PC-9 (cell line): Measurements from ENCODE around the gene DNTT. TPM values are rescaled to one million over a fixed set of nuclear protein-coding genes. Genes with fewer than 3 reads are reported as not detected.

Experiments used
- BruUV-seq: library from RNA; stranded (reverse); fragments of 400-500 nt; replicated peaks from 2 replicates; lab custom pipeline; 2021; lab: Mats Ljungman, UMichigan
- CTCF ChIA-PET: fragments of 300-600 bp; sonication (Branson Sonifier 250); formaldehyde crosslinking; loops from one replicate; lab custom pipeline; 2022; ENCODE audit warnings: antibody characterized with exemption; lab: Charles Lee
- POLR2A ChIA-PET: fragments of 300-600 bp; sonication (Branson Sonifier 250); formaldehyde crosslinking; loops from one replicate; lab custom pipeline; 2022; ENCODE audit warnings: antibody characterized with exemption; ENCODE audit not compliant: unreplicated experiment; lab: Charles Lee
- DNase-seq, 2 experiments: peaks; one replicate each; pipeline versions ENCODE4 v3.0.0 to v3.0.0-alpha.2; 2015 to 2022; ENCODE audit warnings: mixed read lengths in 1 of 2
- H2AFZ ChIP-seq: fragments of 200-600 bp; sonication (generic); 2 replicates; pipeline ENCODE4 v1.8.1; 2017; ENCODE audit warnings: antibody characterized with exemption
- H3F3A ChIP-seq: fragments of 200-600 bp; sonication (generic); 2 replicates; pipeline ENCODE4 v1.8.1; 2017; ENCODE audit warnings: antibody characterized with exemption, mild to moderate bottlenecking, low read depth; ENCODE audit not compliant: insufficient read depth
- H3K27ac ChIP-seq: fragments of 200-600 bp; sonication (generic); 2 replicates; pipeline ENCODE4 v1.6.1; 2016; ENCODE audit warnings: mixed run types
- H3K27me3 ChIP-seq: fragments of 200-600 bp; sonication (generic); 2 replicates; pipeline ENCODE4 v1.6.1; 2016; ENCODE audit warnings: low read depth, mixed run types; ENCODE audit not compliant: insufficient read depth
- H3K36me3 ChIP-seq: fragments of 200-600 bp; sonication (generic); 2 replicates; pipeline ENCODE4 v1.6.1; 2016; ENCODE audit warnings: low read depth, mixed run types
- H3K4me1 ChIP-seq: fragments of 200-600 bp; sonication (generic); replicated peaks from 2 replicates; pipeline ENCODE4 v1.6.1; 2016; ENCODE audit warnings: mixed run types; ENCODE audit not compliant: insufficient read depth
- H3K4me2 ChIP-seq: fragments of 200-600 bp; sonication (generic); 2 replicates; pipeline ENCODE4 v1.6.1; 2017; ENCODE audit warnings: mixed run types
- H3K4me3 ChIP-seq: fragments of 200-600 bp; sonication (generic); 2 replicates; pipeline ENCODE4 v1.6.1; 2016; ENCODE audit warnings: mixed run types
- H3K79me2 ChIP-seq: fragments of 200-600 bp; sonication (generic); 2 replicates; pipeline ENCODE4 v1.6.1; 2017; ENCODE audit warnings: low read depth, mixed run types
- H3K9me2 ChIP-seq: fragments of 200-600 bp; sonication (generic); 2 replicates; pipeline ENCODE4 v1.8.1; 2017; ENCODE audit warnings: mild to moderate bottlenecking; ENCODE audit not compliant: insufficient read depth
- H3K9me3 ChIP-seq: fragments of 200-600 bp; sonication (generic); 2 replicates; pipeline ENCODE4 v1.8.1; 2016; ENCODE audit warnings: low read depth; ENCODE audit not compliant: insufficient read depth
- H4K20me1 ChIP-seq: fragments of 200-600 bp; sonication (generic); 2 replicates; pipeline ENCODE4 v1.8.1; 2017; ENCODE audit not compliant: insufficient read depth
- CTCF ChIP-seq: fragments of 200-600 bp; sonication (generic); conservative IDR thresholded peaks from 2 replicates; pipeline ENCODE4 v1.6.1; 2017; ENCODE audit warnings: mixed run types, antibody characterized with exemption, mild to moderate bottlenecking, moderate library complexity
- EZH2 ChIP-seq: fragments of 200-600 bp; sonication (generic); IDR thresholded peaks from 2 replicates; pipeline ENCODE4 v1.8.0; 2017; ENCODE audit warnings: antibody characterized with exemption, low read depth
- intact Hi-C: fragments of 100-400 bp; cut with micrococcal nuclease; formaldehyde crosslinking; loops from one replicate; pipeline ENCODE4 v1.10.0; 2022; ENCODE audit not compliant: unreplicated experiment
- total RNA-seq: library from RNA; stranded (reverse); gene quantifications from 2 replicates; pipeline ENCODE4 v1.2.3, GENCODE V29; 2021

DNTT gene
- total RNA-seq, 1 experiment from 2014 or later = not detected

- H2AFZ ChIP-seq = no peak overlapping the region
- H3K79me2 ChIP-seq = no peaks in the 10 kb centered on the region
- H3K4me3 ChIP-seq = no peak overlapping the region
- no peak overlapping the region for H3K27ac ChIP-seq
- H3K4me1 ChIP-seq = no peaks in the 10 kb centered on the region
- H3F3A ChIP-seq = no peaks in the 10 kb centered on the region
- BruUV-seq = no TSS peak
- no peaks in the 10 kb centered on the region for H4K20me1 ChIP-seq
- no peak overlapping the region for H3K4me2 ChIP-seq
- H3K27me3 ChIP-seq = peaks cover 8% of the 10 kb centered on the region
- no peaks in the 10 kb centered on the region for H3K36me3 ChIP-seq
- CTCF ChIA-PET = no interaction called here
- DNase-seq = no peak
- no peaks in the 10 kb centered on the region for H3K9me3 ChIP-seq
- POLR2A ChIA-PET = no interaction called here
- intact Hi-C loops = no loop called here
- TF ChIP-seq EZH2 (no peak), CTCF (no peak)
- H3K9me2 ChIP-seq = no peaks in the 10 kb centered on the region
Measured at GRCh38 chr10:96321822-96322221, 17.6 kb downstream of the DNTT start.

GRCh38 chr10:96322275-96322674 is 18.0 kb downstream of the DNTT start:
- intact Hi-C loops = no loop called here

GRCh38 chr10:96324447-96324846 is 20.2 kb downstream of the DNTT start:
- no TSS peak for BruUV-seq
- ChIA-PET POLR2A (no interaction called here), CTCF (no interaction called here)
- peaks cover 8% of the 10 kb centered on the region for H3K27me3 ChIP-seq
- no peak overlapping the region for H3K4me2 ChIP-seq
- no peaks in the 10 kb centered on the region for H3K4me1 ChIP-seq
- H3F3A ChIP-seq = no peaks in the 10 kb centered on the region
- TF ChIP-seq EZH2 = no peak
- no peak for TF ChIP-seq CTCF
- no peak for DNase-seq
- H3K9me2 ChIP-seq = no peaks in the 10 kb centered on the region
- H3K79me2 ChIP-seq = no peaks in the 10 kb centered on the region
- no peak overlapping the region for H3K27ac ChIP-seq
- H2AFZ ChIP-seq = no peak overlapping the region
- intact Hi-C loops = no loop called here
- H3K9me3 ChIP-seq = no peaks in the 10 kb centered on the region
- H3K36me3 ChIP-seq = no peaks in the 10 kb centered on the region
- no peaks in the 10 kb centered on the region for H4K20me1 ChIP-seq
- no peak overlapping the region for H3K4me3 ChIP-seq

More at GRCh38 chr10:96322275-96322674, 18.0 kb downstream of the DNTT start:
- POLR2A ChIA-PET = no interaction called here
- Histone ChIP-seq H2AFZ (no peak overlapping the region), H3K36me3 (no peaks in the 10 kb centered on the region), H3K27me3 (peaks cover 8% of the 10 kb centered on the region), H3K4me3 (no peak overlapping the region), H3K9me2 (no peaks in the 10 kb centered on the region), H3K27ac (no peak overlapping the region), H3K9me3 (no peaks in the 10 kb centered on the region), H3K4me2 (no peak overlapping the region), H3K4me1 (no peaks in the 10 kb centered on the region), H4K20me1 (no peaks in the 10 kb centered on the region), H3F3A (no peaks in the 10 kb centered on the region), H3K79me2 (no peaks in the 10 kb centered on the region)
- CTCF ChIA-PET = no interaction called here
- DNase-seq = no peak
- TF ChIP-seq CTCF (no peak), EZH2 (no peak)
- BruUV-seq = no TSS peak
